Measurements from ENCODE around the gene SRD5A3. TPM values are rescaled to one million over a fixed set of nuclear protein-coding genes. Genes with fewer than 3 reads are reported as not detected.

The SRD5A3 gene
- total RNA-seq, 1 donor from 2014 or later, result 9.7 TPM

DNA sequence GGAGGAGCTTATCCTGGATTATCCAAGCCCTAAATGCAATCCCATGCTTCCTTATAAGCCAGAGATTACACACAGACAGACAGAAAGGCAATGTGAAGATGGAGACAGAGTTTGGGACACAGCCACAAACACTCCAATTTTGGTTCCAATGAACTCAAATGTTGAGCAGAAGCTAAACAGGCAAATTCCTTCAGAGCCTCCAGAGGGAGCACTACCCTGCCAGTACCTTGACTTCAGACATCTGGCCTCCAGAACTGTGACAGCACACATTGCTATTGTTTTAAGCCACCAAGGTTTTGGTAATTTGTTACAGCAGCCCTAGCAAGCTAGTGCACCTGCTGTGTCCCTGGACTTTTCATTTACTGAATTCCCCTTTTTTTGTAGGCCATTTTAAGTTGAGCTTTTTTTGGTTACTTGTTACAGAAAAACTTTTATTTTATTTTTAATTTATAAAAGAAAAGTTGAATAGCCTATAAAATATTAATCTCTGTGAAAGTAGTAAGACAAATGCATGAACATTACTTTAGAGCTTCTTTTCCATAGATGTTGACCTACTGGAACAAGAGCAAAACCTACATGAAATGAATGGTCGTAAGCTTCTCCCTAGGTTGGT is 33.4 kb upstream of the SRD5A3 start:
- TF ChIP-seq, protein P1, sequence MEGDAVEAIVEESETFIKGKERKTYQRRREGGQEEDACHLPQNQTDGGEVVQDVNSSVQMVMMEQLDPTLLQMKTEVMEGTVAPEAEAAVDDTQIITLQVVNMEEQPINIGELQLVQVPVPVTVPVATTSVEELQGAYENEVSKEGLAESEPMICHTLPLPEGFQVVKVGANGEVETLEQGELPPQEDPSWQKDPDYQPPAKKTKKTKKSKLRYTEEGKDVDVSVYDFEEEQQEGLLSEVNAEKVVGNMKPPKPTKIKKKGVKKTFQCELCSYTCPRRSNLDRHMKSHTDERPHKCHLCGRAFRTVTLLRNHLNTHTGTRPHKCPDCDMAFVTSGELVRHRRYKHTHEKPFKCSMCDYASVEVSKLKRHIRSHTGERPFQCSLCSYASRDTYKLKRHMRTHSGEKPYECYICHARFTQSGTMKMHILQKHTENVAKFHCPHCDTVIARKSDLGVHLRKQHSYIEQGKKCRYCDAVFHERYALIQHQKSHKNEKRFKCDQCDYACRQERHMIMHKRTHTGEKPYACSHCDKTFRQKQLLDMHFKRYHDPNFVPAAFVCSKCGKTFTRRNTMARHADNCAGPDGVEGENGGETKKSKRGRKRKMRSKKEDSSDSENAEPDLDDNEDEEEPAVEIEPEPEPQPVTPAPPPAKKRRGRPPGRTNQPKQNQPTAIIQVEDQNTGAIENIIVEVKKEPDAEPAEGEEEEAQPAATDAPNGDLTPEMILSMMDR (conservative IDR thresholded peaks at IDR 0.05; ENCODE audit: low read depth, low read length), result peak; percentile 82
- H3K4me3 ChIP-seq (ENCODE audit: low read depth, low read length), result no peak overlapping the region
- DNase-seq (ENCODE audit: low read depth), result peak; percentile 9

DNA sequence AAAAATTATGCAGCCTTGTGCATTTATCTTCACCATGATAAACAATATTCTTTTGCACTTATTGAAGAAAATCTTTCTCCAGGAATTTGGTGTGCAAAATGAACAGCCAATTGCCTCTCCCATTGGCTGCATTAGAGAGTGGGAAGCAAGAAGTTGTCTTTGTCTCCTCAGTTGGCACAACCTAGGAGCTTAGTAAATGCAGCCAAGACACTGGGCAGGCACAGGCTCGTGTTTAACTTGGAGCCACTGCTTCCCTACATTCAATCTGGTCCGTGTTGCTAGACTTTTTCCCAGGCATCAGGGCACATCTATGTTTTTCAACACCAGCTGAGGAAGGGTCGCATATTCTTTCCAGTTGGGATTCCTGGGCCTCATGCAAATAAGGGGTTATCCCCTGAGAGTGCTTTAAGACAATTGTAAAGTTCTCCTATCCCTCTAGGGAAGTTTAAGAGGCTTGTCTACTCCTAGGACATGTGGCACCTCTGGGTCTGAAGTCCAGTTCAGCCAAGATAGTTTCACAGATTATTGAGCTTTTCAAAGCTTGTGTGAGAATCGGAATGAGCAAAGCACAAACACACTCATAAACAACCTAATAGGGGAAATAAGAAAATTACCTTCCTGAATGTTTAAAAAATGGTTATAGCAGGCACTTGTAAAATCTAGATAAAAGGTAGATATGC is 31.8 kb upstream of the SRD5A3 start:
- no peak for DNase-seq (ENCODE audit: low read depth)
- TF ChIP-seq, protein P1 (conservative IDR thresholded peaks at IDR 0.05; ENCODE audit: low read depth, low read length), result no peak
- no peak overlapping the region for H3K4me3 ChIP-seq (ENCODE audit: low read depth, low read length)

DNA sequence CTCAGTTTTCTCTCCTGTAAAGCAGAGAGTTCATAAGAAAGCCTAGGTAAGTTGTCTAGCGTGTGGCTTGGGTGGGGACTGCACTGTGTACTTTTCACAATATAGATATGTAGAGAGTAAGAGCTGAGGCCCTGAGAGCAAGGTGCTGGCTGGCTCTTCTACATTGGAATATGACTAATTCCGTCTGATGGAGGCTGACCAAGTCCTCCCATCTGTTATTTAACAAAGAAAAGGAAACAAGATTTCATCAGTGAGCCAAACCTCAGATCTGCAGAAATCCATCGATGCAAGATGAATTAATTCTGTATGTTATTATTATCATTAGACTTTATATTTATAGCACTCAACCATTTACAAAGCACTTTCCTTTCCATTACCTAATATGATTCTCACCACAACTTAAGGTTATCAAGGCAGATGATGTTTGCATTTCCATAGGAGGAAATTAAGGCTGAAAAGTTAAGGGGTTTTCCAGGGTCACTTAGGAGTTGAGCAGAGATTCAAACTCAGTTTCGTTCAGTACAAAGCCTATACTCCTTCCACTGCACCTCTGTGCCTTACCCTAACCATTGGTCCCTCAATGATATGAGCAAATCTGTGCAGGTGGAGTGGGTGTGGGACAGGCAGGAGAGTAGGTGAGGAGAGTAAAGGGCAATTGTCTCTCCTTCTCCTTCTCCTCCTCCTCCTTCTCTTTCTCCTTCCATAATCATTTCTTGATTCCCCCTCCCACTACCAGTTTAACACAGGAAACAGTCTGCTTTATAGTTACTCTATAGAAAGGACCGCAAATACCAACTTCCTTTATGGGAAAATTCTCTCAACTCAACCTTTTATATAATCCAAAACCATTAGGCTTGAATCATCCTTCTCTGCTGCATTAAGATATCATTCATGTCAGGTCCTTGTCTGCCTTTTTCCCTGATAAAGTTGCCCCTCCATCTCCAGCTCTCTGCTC is 27.6 kb upstream of the SRD5A3 start:
- TF ChIP-seq, protein P1 (conservative IDR thresholded peaks at IDR 0.05; ENCODE audit: low read depth, low read length), result no peak
- DNase-seq (ENCODE audit: low read depth), result no peak
- no peak overlapping the region for H3K4me3 ChIP-seq (ENCODE audit: low read depth, low read length)

DNA sequence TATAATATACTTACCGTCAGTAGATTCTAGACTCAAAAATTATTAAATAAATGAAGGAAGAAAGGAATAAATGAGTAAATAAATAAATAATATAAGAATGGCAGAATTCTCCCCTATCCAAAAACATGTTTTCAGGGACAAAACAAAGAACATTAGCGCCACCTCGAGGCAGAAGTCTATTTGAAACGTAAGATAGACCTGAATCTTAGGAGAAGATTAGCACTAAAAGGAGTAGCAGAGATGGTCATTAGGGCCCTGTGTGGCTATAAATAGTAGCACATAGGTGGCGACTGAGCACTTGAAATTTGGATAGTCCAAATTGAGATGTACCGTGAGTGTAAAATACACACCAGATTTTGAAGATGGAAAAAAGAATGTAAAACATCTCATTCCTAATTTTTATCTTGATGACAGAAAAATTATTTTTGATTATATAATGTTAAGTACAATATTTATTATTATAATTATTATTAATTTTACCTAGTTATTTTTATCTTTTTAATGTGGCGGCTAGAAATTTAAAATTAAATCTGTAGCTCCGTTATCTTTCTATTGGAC is 24.3 kb upstream of the SRD5A3 start:
- no peak for DNase-seq (ENCODE audit: low read depth)
- TF ChIP-seq, protein P1 (conservative IDR thresholded peaks at IDR 0.05; ENCODE audit: low read depth, low read length), result peak; percentile 69
- no peak overlapping the region for H3K4me3 ChIP-seq (ENCODE audit: low read depth, low read length)

DNA sequence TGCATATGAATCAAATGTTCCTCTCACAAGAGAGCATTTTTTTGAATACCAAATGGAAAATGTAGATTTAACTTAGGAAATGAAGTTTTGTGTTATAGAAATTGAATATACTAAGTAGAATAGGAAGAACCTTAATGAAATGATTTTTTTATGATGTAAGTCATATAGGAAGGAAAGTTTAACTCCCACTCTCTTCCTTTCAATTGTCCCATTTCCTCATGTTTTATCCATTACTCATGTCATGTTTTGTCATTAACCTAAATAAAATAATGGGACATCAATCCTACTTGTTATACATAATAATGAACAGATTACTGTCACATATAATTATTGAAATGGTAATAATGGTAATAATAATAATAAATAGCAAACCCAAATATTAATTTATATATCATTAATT is 22.7 kb upstream of the SRD5A3 start:
- TF ChIP-seq, protein P1 (conservative IDR thresholded peaks at IDR 0.05; ENCODE audit: low read depth, low read length), result no peak
- DNase-seq (ENCODE audit: low read depth), result no peak

DNA sequence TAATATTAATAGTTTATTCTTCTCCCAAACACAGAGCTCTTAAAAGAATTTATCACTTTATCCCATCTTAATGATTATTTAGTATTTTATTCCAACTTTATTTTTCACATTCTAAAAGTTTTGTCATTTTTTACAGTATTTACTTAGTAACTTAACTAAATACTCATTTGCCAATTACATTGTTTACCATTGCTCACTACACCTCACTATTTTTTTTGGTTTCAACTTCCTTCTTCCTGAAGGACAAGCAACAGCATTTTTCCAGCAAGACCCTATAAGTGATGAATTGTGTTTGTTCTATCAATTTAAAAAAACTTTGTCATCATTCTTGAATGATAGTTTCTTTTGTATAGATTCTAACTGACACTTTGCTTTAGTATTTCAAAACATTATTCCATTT is 19.4 kb upstream of the SRD5A3 start:
- H3K4me3 ChIP-seq (ENCODE audit: low read depth, low read length), result no peak overlapping the region
- TF ChIP-seq, protein P1 (conservative IDR thresholded peaks at IDR 0.05; ENCODE audit: low read depth, low read length), result no peak
- no peak for DNase-seq (ENCODE audit: low read depth)

More for the DNA sequence above, 22.7 kb upstream of the SRD5A3 start:
- no peak overlapping the region for H3K4me3 ChIP-seq (ENCODE audit: low read depth, low read length)
